HUES48 (cell line): ENCODE results near the gene MALAT1.

Source experiments
- H3K27ac ChIP-seq: one replicate; pipeline ENCODE4 v1.7.0; 2013; ENCODE audit warnings: low read depth, low read length, inconsistent platforms
- H3K27me3 ChIP-seq: 2 replicates; pipeline ENCODE4 v1.6.1; 2013; ENCODE audit warnings: mild to moderate bottlenecking, low read length; ENCODE audit not compliant: control insufficient read depth, insufficient read depth
- H3K36me3 ChIP-seq: 2 replicates; pipeline ENCODE4 v1.6.1; 2013; ENCODE audit warnings: low read length; ENCODE audit not compliant: control insufficient read depth, insufficient read depth
- H3K4me1 ChIP-seq: 2 replicates; pipeline ENCODE4 v1.6.1; 2013; ENCODE audit warnings: mild to moderate bottlenecking, low read length; ENCODE audit not compliant: control insufficient read depth, insufficient read depth
- H3K4me3 ChIP-seq: 2 replicates; pipeline ENCODE4 v1.5.1; 2013; ENCODE audit warnings: mild to moderate bottlenecking, low read depth, low read length
- H3K9ac ChIP-seq: 2 replicates; pipeline ENCODE4 v1.6.1; 2013; ENCODE audit warnings: mild to moderate bottlenecking, low read depth, low read length, moderate library complexity
- H3K9me3 ChIP-seq: 2 replicates; pipeline ENCODE4 v1.6.1; 2013; ENCODE audit warnings: low read length; ENCODE audit not compliant: control insufficient read depth, insufficient read depth

MALAT1 gene

GRCh38 chr11:65547446-65548125, 48.7 kb downstream of the MALAT1 start:
- Histone ChIP-seq H3K9ac (no peak overlapping the region), H3K9me3 (no peaks in the 10 kb centered on the region), H3K27me3 (peaks cover 54% of the 10 kb centered on the region), H3K36me3 (no peaks in the 10 kb centered on the region), H3K4me1 (0 out of 2 replicates have a peak, but pooled peaks cover 2% of the 10 kb centered on the region), H3K4me3 (no peak overlapping the region), H3K27ac (no peak overlapping the region)

DNA sequence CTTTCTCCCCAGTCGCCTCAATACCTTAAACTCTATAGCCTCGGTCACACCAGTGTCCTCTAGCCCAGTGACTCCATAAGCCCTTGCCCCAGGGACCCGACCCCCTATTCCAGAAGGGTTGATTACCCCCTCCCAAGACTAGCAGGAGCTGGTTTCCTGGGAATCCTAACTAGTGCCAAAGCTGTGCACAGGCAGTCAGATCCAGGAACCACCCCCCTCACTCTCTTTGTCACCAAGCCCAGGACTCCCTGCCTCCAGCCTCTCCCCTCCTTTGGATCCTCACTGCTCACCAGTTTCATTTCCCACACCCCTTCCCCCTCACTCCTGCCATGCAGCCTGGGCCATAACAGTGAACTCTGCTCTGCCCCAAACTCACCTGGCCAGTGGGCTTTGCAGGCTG, 49.5 kb downstream of the MALAT1 start:
- peaks cover 54% of the 10 kb centered on the region for H3K27me3 ChIP-seq
- H3K36me3 ChIP-seq: no peaks in the 10 kb centered on the region
- H3K4me1 ChIP-seq: 0 out of 2 replicates have a peak, but pooled peaks cover 2% of the 10 kb centered on the region

GRCh38 chr11:65549096-65549495, 50.3 kb downstream of the MALAT1 start:
- peaks cover 4% of the 10 kb centered on the region; the same call in 1 of the 2 replicates for H3K4me1 ChIP-seq
- H3K36me3 ChIP-seq: no peaks in the 10 kb centered on the region
- no peak overlapping the region for H3K4me3 ChIP-seq
- no peak overlapping the region for H3K27ac ChIP-seq
- no peaks in the 10 kb centered on the region for H3K9me3 ChIP-seq
- H3K9ac ChIP-seq: no peak overlapping the region
- H3K27me3 ChIP-seq: peaks cover 55% of the 10 kb centered on the region

More for the DNA sequence above, 49.5 kb downstream of the MALAT1 start:
- Histone ChIP-seq H3K4me3 (no peak overlapping the region), H3K9ac (no peak overlapping the region), H3K27ac (no peak overlapping the region), H3K9me3 (no peaks in the 10 kb centered on the region)

GRCh38 chr11:65551572-65552387, 52.9 kb downstream of the MALAT1 start:
- no peak overlapping the region for H3K4me3 ChIP-seq
- no peaks in the 10 kb centered on the region for H3K36me3 ChIP-seq
- H3K27ac ChIP-seq: no peak overlapping the region
- peaks cover 43% of the 10 kb centered on the region for H3K27me3 ChIP-seq
- H3K9ac ChIP-seq: no peak overlapping the region
- H3K9me3 ChIP-seq: no peaks in the 10 kb centered on the region
- H3K4me1 ChIP-seq: peaks cover 2% of the 10 kb centered on the region; the same call in 1 of the 2 replicates

DNA sequence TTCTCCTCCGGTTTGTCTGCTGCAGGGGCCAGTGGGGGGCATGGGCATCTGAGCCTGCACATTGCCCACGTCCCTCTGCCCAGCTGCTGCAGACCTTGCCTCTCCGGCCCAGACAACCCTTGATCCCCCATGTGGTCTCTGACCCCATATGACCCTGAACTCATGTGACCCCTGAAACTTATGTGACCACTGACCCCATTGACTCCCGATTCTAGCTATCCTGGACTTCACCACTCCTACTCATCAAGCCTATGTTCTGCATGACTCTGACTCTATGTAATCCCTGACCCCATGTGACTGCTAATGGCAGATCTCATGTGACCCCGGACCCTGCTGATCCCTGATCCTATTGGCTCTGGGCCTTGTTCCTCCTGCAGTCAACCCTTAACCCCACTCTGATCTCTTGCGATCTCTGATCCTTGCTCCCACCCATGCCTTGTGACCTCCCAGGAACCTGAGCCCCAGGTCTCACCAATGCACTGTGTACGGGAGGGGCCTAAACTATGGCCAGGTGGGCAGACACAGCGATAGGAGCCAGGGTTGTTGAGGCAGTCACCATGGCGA, 53.6 kb downstream of the MALAT1 start:
- Histone ChIP-seq H3K9me3 (no peaks in the 10 kb centered on the region), H3K9ac (no peak overlapping the region), H3K4me3 (no peak overlapping the region), H3K36me3 (no peaks in the 10 kb centered on the region), H3K4me1 (peaks cover 2% of the 10 kb centered on the region; the same call in 1 of the 2 replicates), H3K27ac (no peak overlapping the region), H3K27me3 (peaks cover 44% of the 10 kb centered on the region)

DNA sequence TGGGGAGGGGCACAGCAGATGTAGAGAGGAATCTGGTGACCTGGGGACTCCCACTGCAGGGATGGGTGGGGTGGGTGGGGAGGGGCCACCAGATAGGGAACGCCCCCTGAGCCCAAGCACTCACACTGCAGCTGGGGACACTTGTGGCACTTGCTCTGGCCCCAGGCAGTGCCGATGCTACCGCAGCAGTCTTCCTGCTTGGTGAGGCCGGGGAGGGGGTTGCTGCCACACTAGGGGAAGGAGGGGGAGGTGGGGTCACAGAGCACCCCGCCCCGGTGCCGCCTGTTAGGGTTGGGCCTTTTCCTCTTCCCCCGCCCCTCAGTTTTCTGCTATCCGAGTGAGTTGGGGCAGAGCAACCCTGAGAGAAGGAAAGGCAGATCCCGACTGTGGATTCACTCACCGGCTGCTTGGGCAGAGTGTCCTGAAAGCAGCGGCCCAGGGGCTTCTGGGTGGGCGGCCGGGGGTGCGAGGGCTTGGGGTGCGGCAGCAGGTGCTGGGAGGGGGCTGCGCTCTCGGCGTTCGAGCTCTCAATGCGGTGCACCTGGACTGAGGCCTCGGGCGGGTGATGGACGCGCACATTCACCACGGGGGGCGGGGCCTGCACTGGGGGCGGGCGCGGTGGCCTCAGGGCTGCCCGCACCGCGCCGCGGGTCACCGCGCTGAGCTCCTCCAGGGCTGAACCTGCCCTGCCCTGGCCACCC, 54.6 kb downstream of the MALAT1 start:
- peaks cover 2% of the 10 kb centered on the region; the same call in 1 of the 2 replicates for H3K4me1 ChIP-seq
- H3K9me3 ChIP-seq: no peaks in the 10 kb centered on the region
- no peaks in the 10 kb centered on the region for H3K36me3 ChIP-seq
- peaks cover 35% of the 10 kb centered on the region for H3K27me3 ChIP-seq
- H3K27ac ChIP-seq: no peak overlapping the region
- H3K9ac ChIP-seq: no peak overlapping the region
- H3K4me3 ChIP-seq: peak overlapping the region; percentile 53

DNA sequence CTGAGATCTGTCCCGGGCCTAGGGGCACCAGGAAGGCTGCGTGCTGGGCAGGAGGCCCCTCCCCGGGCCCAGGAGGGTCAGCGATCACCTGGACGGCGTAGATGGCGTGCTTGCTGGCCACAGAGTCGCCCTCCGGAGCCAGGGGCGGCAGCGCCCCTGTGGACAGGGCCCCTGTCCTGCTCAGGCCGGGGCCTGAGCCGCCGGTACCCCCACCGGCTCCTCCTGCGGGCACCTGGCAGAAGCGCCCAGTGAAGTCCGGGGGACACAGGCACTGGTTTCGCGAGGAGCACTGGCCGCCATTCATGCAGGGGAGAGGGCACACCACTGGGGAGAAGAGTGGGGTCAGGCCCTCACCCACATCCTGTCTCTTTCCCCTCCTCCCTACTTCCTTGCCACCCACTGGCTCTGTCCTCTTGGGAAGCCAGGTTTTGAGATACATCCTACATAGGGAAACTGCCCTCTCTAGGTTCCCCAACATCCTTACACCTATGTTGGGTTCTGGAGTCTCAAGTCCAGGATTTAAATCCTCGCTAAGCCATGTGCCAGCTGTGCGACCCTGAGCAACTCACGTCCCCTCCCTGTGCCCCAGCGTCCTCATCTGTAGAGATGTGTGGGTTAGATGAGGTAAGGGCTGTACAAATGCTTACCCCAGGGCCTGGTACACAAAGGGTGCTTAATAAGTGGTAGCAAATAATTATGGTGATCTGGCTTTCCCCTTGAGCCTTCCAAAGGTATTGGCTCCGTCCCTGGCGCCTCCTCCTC, 55.4 kb downstream of the MALAT1 start:
- no peaks in the 10 kb centered on the region for H3K36me3 ChIP-seq
- H3K9ac ChIP-seq: no peak overlapping the region
- no peaks in the 10 kb centered on the region for H3K9me3 ChIP-seq
- peaks cover 34% of the 10 kb centered on the region for H3K27me3 ChIP-seq
- peak overlapping the region; percentile 53 for H3K4me3 ChIP-seq
- H3K4me1 ChIP-seq: peaks cover 10% of the 10 kb centered on the region; the same call in 1 of the 2 replicates
- no peak overlapping the region for H3K27ac ChIP-seq

DNA sequence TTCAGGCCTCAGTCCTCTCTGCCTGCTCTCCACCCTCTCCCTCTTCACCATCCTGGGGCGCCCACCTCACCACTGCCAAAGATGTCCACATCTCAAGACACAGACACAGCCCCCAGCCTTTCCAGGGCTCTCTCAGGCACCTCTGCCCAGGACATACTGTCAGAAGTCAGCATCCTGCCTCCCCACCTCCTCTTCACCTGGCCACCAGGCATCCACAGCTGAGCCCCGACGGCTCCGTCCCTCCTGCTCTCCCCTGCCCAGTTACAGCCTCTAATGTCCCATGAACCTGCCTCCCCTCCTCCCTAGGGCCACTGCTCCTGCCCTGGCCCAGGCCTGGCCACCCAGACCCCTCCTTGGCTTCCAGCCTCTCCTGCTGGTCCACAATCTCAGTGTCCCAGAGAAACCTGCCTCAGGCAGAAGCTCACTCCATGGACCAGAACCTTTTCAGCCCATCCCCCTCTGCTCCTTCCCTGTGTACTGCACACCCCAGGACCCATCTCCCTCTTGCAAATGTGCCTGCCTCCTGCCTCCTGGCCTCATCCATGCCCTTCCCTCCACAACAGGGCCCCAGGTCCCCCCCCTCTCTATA, 56.1 kb downstream of the MALAT1 start:
- no peak overlapping the region for H3K9ac ChIP-seq
- no peaks in the 10 kb centered on the region for H3K36me3 ChIP-seq
- no peak overlapping the region for H3K4me3 ChIP-seq
- H3K9me3 ChIP-seq: no peaks in the 10 kb centered on the region
- no peak overlapping the region for H3K27ac ChIP-seq
- peaks cover 41% of the 10 kb centered on the region for H3K27me3 ChIP-seq
- H3K4me1 ChIP-seq: peaks cover 14% of the 10 kb centered on the region; the same call in 1 of the 2 replicates

GRCh38 chr11:65555693-65556231, 56.9 kb downstream of the MALAT1 start:
- Histone ChIP-seq H3K9me3 (no peaks in the 10 kb centered on the region), H3K27me3 (peaks cover 47% of the 10 kb centered on the region), H3K36me3 (no peaks in the 10 kb centered on the region), H3K4me3 (no peak overlapping the region), H3K4me1 (peaks cover 21% of the 10 kb centered on the region), H3K27ac (no peak overlapping the region), H3K9ac (no peak overlapping the region)
